Progenitor cell of endocrine pancreas (in vitro differentiated cells): Measurements from ENCODE around the gene SMOC2. TPM values are rescaled to one million over a fixed set of nuclear protein-coding genes. Genes with fewer than 3 reads are reported as not detected.

ENCODE experiments used
- DNase-seq: peaks from one replicate; pipeline ENCODE4 v3.0.0; 2021; ENCODE audit warnings: low spot score; ENCODE audit not compliant: unreplicated experiment
- H3K27ac Mint-ChIP-seq: 2 replicates; pipeline ENCODE4 v1.8.0; 2021; ENCODE audit warnings: mild to moderate bottlenecking, moderate library complexity, mixed read lengths
- H3K27me3 Mint-ChIP-seq: 2 replicates; pipeline ENCODE4 v1.8.0; 2021; ENCODE audit warnings: mixed read lengths
- H3K36me3 Mint-ChIP-seq: 2 replicates; pipeline ENCODE4 v1.8.0; 2022; ENCODE audit warnings: mixed read lengths; ENCODE audit not compliant: insufficient read depth
- H3K4me1 Mint-ChIP-seq: 2 replicates; pipeline ENCODE4 v1.8.0; 2021; ENCODE audit warnings: low read depth, mixed read lengths
- H3K4me3 Mint-ChIP-seq: 2 replicates; pipeline ENCODE4 v1.8.0; 2021; ENCODE audit warnings: low read depth, mild to moderate bottlenecking, moderate library complexity, mixed read lengths
- H3K9me3 Mint-ChIP-seq: 2 replicates; pipeline ENCODE4 v1.8.0; 2021; ENCODE audit warnings: low read depth, mixed read lengths
- CTCF ChIP-seq: fragments of 200-600 bp; sonication (generic); IDR thresholded peaks from one replicate; pipeline ENCODE4 v1.5.0; 2021; ENCODE audit warnings: antibody characterized with exemption, mild to moderate bottlenecking; ENCODE audit not compliant: unreplicated experiment
- total RNA-seq: library from RNA; stranded (reverse); gene quantifications from 2 replicates; pipeline ENCODE4 v1.2.1, GENCODE V29; 2021

The SMOC2 gene
- total RNA-seq, 1 donor from 2014 or later = 5.9 TPM

- DNase-seq = no peak
- no peak overlapping the region for H3K4me3 Mint-ChIP-seq
- no peak overlapping the region for H3K27ac Mint-ChIP-seq
- no peaks in the 10 kb centered on the region for H3K4me1 Mint-ChIP-seq
- peaks cover 29% of the 10 kb centered on the region for H3K27me3 Mint-ChIP-seq
- no peaks in the 10 kb centered on the region for H3K9me3 Mint-ChIP-seq
- no peaks in the 10 kb centered on the region for H3K36me3 Mint-ChIP-seq
- TF ChIP-seq CTCF = no peak
Observed at GRCh38 chr6:168515376-168515775, 74.4 kb downstream of the SMOC2 start.

GRCh38 chr6:168516944-168517741 is 76.2 kb downstream of the SMOC2 start:
- Mint-ChIP-seq H3K4me1 (no peaks in the 10 kb centered on the region), H3K9me3 (no peaks in the 10 kb centered on the region), H3K27ac (no peak overlapping the region), H3K36me3 (no peaks in the 10 kb centered on the region), H3K27me3 (peaks cover 23% of the 10 kb centered on the region), H3K4me3 (no peak overlapping the region)
- no peak for DNase-seq
- no peak for TF ChIP-seq CTCF

- peaks cover 21% of the 10 kb centered on the region for H3K27me3 Mint-ChIP-seq
- no peak for TF ChIP-seq CTCF
- H3K36me3 Mint-ChIP-seq = no peaks in the 10 kb centered on the region
Observed at GRCh38 chr6:168517742-168518347, 76.9 kb downstream of the SMOC2 start.

GRCh38 chr6:168518348-168518745 is 77.4 kb downstream of the SMOC2 start:
- no peak overlapping the region for H3K4me3 Mint-ChIP-seq
- no peaks in the 10 kb centered on the region for H3K4me1 Mint-ChIP-seq
- no peaks in the 10 kb centered on the region for H3K9me3 Mint-ChIP-seq
- H3K36me3 Mint-ChIP-seq = no peaks in the 10 kb centered on the region
- peaks cover 21% of the 10 kb centered on the region for H3K27me3 Mint-ChIP-seq
- DNase-seq = no peak
- no peak overlapping the region for H3K27ac Mint-ChIP-seq
- TF ChIP-seq CTCF = no peak

More at GRCh38 chr6:168517742-168518347, 76.9 kb downstream of the SMOC2 start:
- DNase-seq = no peak
- Mint-ChIP-seq H3K4me1 (no peaks in the 10 kb centered on the region), H3K4me3 (no peak overlapping the region), H3K27ac (no peak overlapping the region), H3K9me3 (no peaks in the 10 kb centered on the region)

GRCh38 chr6:168518867-168519266 is 77.9 kb downstream of the SMOC2 start:
- Mint-ChIP-seq H3K4me1 (no peaks in the 10 kb centered on the region), H3K9me3 (no peaks in the 10 kb centered on the region), H3K4me3 (no peak overlapping the region), H3K36me3 (no peaks in the 10 kb centered on the region), H3K27me3 (peaks cover 21% of the 10 kb centered on the region), H3K27ac (no peak overlapping the region)
- no peak for DNase-seq
- no peak for TF ChIP-seq CTCF
